Neutrophil (primary cell): ENCODE measurements around the gene C20orf144.

Experiments used
- H3K27ac ChIP-seq: fragments of 200-600 bp; sonication (generic); 2 replicates; pipeline ENCODE4 v1.5.1; 2016; ENCODE audit warnings: mild to moderate bottlenecking, moderate library complexity
- H3K27me3 ChIP-seq: fragments of 200-600 bp; sonication (generic); 2 replicates; pipeline ENCODE4 v1.6.0; 2016; ENCODE audit warnings: mild to moderate bottlenecking
- H3K36me3 ChIP-seq: fragments of 200-600 bp; sonication (generic); 2 replicates; pipeline ENCODE4 v1.5.1; 2017
- H3K4me1 ChIP-seq, 2 experiments: fragments of 200-600 bp in 1 of 2; sonication (generic) in 1 of 2; 1 replicate in 1 of 2; 2 replicates in 1 of 2; pipeline versions ENCODE4 v1.5.1 to v1.6.1; 2013 to 2016; ENCODE audit warnings: low read depth in 1 of 2, low read length in 1 of 2, mild to moderate bottlenecking in 1 of 2, moderate library complexity in 1 of 2; ENCODE audit not compliant: control insufficient read depth in 1 of 2, insufficient read depth in 1 of 2
- H3K4me3 ChIP-seq, 2 experiments: fragments of 200-600 bp in 1 of 2; sonication (generic) in 1 of 2; 1 replicate in 1 of 2; 2 replicates in 1 of 2; pipeline ENCODE4 v1.5.1; 2013 to 2016; ENCODE audit warnings: low read depth in 1 of 2, low read length in 1 of 2, mild to moderate bottlenecking in 1 of 2, moderate library complexity in 1 of 2
- H3K9me3 ChIP-seq: fragments of 200-600 bp; sonication (generic); 2 replicates; pipeline ENCODE4 v1.5.1; 2016
- CTCF ChIP-seq: fragments of 200-600 bp; sonication (generic); IDR thresholded peaks from 2 replicates; pipeline ENCODE4 v1.5.1; 2016; ENCODE audit warnings: antibody characterized with exemption

C20orf144 gene

GRCh38 chr20:33686100-33686983, 24.2 kb downstream of the C20orf144 start, which contains the start of gene E2F1:
E2F1 (minus strand) TSS chr20:33686385; CDS start chr20:33686264, 121 bp downstream.
- peak within 1 kb of the TSS; percentile 33 for H3K27ac ChIP-seq
- peak within 1 kb of the TSS; percentile 59 to 64 for H3K4me3 ChIP-seq
- TF ChIP-seq CTCF = peak; percentile 53
- no peaks in the 10 kb centered on the region for H3K27me3 ChIP-seq
- H3K4me1 ChIP-seq = peaks cover 18 to 22% of the 10 kb centered on the region in 2 experiments
- no peaks in the 10 kb centered on the region for H3K36me3 ChIP-seq
- H3K9me3 ChIP-seq = no peaks in the 10 kb centered on the region

DNA sequence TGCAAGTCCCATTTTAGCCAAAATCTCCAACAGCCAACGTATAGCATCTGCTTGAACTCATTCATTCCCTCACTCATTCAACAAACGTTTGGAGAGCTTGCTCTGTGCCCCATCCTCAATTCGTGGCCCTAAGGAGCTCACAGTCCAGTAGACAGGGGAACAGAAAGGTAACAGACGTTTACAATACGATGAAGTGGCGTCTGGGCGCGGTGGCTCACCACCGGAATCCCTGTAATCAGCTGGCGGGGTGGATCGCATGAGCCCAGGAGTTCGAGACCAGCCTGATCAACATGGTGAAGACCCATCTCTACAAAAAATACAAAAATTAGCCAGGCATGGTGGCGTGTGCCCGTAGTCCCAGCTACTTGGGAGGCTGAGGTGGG, 24.8 kb downstream of the C20orf144 start:
- H3K36me3 ChIP-seq = no peaks in the 10 kb centered on the region
- H3K27me3 ChIP-seq = no peaks in the 10 kb centered on the region
- peak overlapping the region; percentile 59 to 64 for H3K4me3 ChIP-seq
- no peaks in the 10 kb centered on the region for H3K9me3 ChIP-seq
- peak overlapping the region; percentile 25 for H3K27ac ChIP-seq
- no peak for TF ChIP-seq CTCF
- peaks cover 18 to 22% of the 10 kb centered on the region in 2 experiments for H3K4me1 ChIP-seq

GRCh38 chr20:33687370-33687915, 25.3 kb downstream of the C20orf144 start:
- no peaks in the 10 kb centered on the region for H3K27me3 ChIP-seq
- H3K36me3 ChIP-seq = no peaks in the 10 kb centered on the region
- H3K4me1 ChIP-seq = peaks cover 18 to 22% of the 10 kb centered on the region in 2 experiments
- H3K4me3 ChIP-seq = no peak overlapping the region
- no peaks in the 10 kb centered on the region for H3K9me3 ChIP-seq
- no peak for TF ChIP-seq CTCF
- no peak overlapping the region for H3K27ac ChIP-seq

- no peak overlapping the region for H3K4me3 ChIP-seq
- no peaks in the 10 kb centered on the region for H3K27me3 ChIP-seq
- no peaks in the 10 kb centered on the region for H3K9me3 ChIP-seq
- H3K36me3 ChIP-seq = no peaks in the 10 kb centered on the region
- TF ChIP-seq CTCF = no peak
- H3K27ac ChIP-seq = no peak overlapping the region
- peaks cover 18 to 22% of the 10 kb centered on the region in 2 experiments for H3K4me1 ChIP-seq
Measured at GRCh38 chr20:33687993-33688937, 26.1 kb downstream of the C20orf144 start.

GRCh38 chr20:33688938-33689424, 26.9 kb downstream of the C20orf144 start:
- H3K27ac ChIP-seq = no peak overlapping the region

More at GRCh38 chr20:33688938-33689424, 26.9 kb downstream of the C20orf144 start:
- no peak for TF ChIP-seq CTCF
- Histone ChIP-seq H3K36me3 (no peaks in the 10 kb centered on the region), H3K9me3 (no peaks in the 10 kb centered on the region), H3K4me1 (peaks cover 18 to 22% of the 10 kb centered on the region in 2 experiments), H3K27me3 (no peaks in the 10 kb centered on the region), H3K4me3 (no peak overlapping the region)
